Fibroblast of lung (primary cell): Measurements from ENCODE around the gene ANO1. TPM values are rescaled to one million over a fixed set of nuclear protein-coding genes. Genes with fewer than 3 reads are reported as not detected.
A peak's percentile ranks its signal among the peaks of the same experiment; 100 is the strongest.

Experiments
- DNase-seq, 2 donors: peaks; one replicate each; pipeline versions ENCODE4 v3.0.0 to v3.0.0-alpha.2; 2010; ENCODE audit warnings: low read depth in 2 of 2
- H2AFZ ChIP-seq: 2 replicates; pipeline ENCODE4 v1.5.1; 2012; ENCODE audit warnings: low read length, control low read depth, inconsistent platforms
- H3K27ac ChIP-seq: 2 replicates; pipeline ENCODE4 v1.5.1; 2011; ENCODE audit warnings: low read length, control low read depth; ENCODE audit not compliant: insufficient read depth
- H3K27me3 ChIP-seq: 2 replicates; pipeline ENCODE4 v1.5.1; 2011; ENCODE audit warnings: mild to moderate bottlenecking, low read length; ENCODE audit not compliant: control insufficient read depth, insufficient read depth
- H3K36me3 ChIP-seq: 2 replicates; pipeline ENCODE4 v1.5.1; 2011; ENCODE audit warnings: low read length; ENCODE audit not compliant: control insufficient read depth, insufficient read depth
- H3K4me1 ChIP-seq: 2 replicates; pipeline ENCODE4 v1.5.1; 2011; ENCODE audit warnings: low read length; ENCODE audit not compliant: control insufficient read depth, insufficient read depth; ENCODE audit errors: extremely low read depth
- H3K4me2 ChIP-seq: 2 replicates; pipeline ENCODE4 v1.5.1; 2011; ENCODE audit warnings: low read length, control low read depth; ENCODE audit not compliant: insufficient read depth; ENCODE audit errors: extremely low read depth
- H3K4me3 ChIP-seq, 4 experiments: fragments of 200-600 bp in 1 of 4; sonication (generic) in 1 of 4; replicated peaks in 1 of 4; 2 replicates each; pipeline ENCODE4 v1.5.1; 2011 to 2016; ENCODE audit warnings: low read length in 4 of 4, low read depth in 3 of 4, mild to moderate bottlenecking in 3 of 4, control low read depth in 2 of 4, inconsistent platforms in 1 of 4, mixed read lengths in 1 of 4; ENCODE audit not compliant: insufficient read depth in 1 of 4; ENCODE audit errors: control extremely low read depth in 1 of 4
- H3K79me2 ChIP-seq: 2 replicates; pipeline ENCODE4 v1.5.1; 2012; ENCODE audit warnings: mild to moderate bottlenecking, low read length, inconsistent platforms; ENCODE audit not compliant: control insufficient read depth, insufficient read depth
- H3K9ac ChIP-seq: 2 replicates; pipeline ENCODE4 v1.5.1; 2011; ENCODE audit warnings: mild to moderate bottlenecking, low read length, control low read depth; ENCODE audit not compliant: insufficient read depth
- H3K9me3 ChIP-seq: 2 replicates; pipeline ENCODE4 v1.5.1; 2012; ENCODE audit warnings: low read depth, low read length; ENCODE audit not compliant: control insufficient read depth, insufficient read depth
- H4K20me1 ChIP-seq: 2 replicates; pipeline ENCODE4 v1.5.1; 2011; ENCODE audit warnings: low read length; ENCODE audit not compliant: control insufficient read depth, insufficient read depth; ENCODE audit errors: extremely low read depth
- EZH2 ChIP-seq: IDR thresholded peaks from 2 replicates; pipeline ENCODE4 v1.5.1; 2012; ENCODE audit warnings: low read length, control low read depth, mild to moderate bottlenecking; ENCODE audit errors: missing control alignments
- polyA plus RNA-seq, 2 donors: library from polyadenylated mRNA; depleted of rRNA in 1 of 2; stranded (reverse) in 1 of 2; unstranded in 1 of 2; fragments of >200 nt; gene quantifications; 2 replicates each; pipeline ENCODE4 v1.2.1, GENCODE V29; 2011 to 2012; ENCODE audit warnings: missing spikeins in 1 of 2
- total RNA-seq: library from RNA; depleted of rRNA; stranded (reverse); fragments of >200 nt; gene quantifications from 2 replicates; pipeline ENCODE4 v1.2.1, GENCODE V29; 2014
- TF ChIP-seq, protein P1 (sequence below), 2 donors: IDR thresholded peaks in 1 of 2; conservative IDR thresholded peaks in 1 of 2; 1 replicate in 1 of 2; 2 replicates in 1 of 2; pipeline ENCODE4 v1.5.1; 2011 to 2012; ENCODE audit warnings: low read length in 2 of 2, control low read depth in 1 of 2, inconsistent platforms in 1 of 2, low read depth in 1 of 2, mild to moderate bottlenecking in 1 of 2

Gene ANO1
- total and polyA plus RNA-seq, 2 donors (not counting 1 experiment from before 2014, with no cell fraction given) = 0.99 to 4.1 TPM

DNA sequence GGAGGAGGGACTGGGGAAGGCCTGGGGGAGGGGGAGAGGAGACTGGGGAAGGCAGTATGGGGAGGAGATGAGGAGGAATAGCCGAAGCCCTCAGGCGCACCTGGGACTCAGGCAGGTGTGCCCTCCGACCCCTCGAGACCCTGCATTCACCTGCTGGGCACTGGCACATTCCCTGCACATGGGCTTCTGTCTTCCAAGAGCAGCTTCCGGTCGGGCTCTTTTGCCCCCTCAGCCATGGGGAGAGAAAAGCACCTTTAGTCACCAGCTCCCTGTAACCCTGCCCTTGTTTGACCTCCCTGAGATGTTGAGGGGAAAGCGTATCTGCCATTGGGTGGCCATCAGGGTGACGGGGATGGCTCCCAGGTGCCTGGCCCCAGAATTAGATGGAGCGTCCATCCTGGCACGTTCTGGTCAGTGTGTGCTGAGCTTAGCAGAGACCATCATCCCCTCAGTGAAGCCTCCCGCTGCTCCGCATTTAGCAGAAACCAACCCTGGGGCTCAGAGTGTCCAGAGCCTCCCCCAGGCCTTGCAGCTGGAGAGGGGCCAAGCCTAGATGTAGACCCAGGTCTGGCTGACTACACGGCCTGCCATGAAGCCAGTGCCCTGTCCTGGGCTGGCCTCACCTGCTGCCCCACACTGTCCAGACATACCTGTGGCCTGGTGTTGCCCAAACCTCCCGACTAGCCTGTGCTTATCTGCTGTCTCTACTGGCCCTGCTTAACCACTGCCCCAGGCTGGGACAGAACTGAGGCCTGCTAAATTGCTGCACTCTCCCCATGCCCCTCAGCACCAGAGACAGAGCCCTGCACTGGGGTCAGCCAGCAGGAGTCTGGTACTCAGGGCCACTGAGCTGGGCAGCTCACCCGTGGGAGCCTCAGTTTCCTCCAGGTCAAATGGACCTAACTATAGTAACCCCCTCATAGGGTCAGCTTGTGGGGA lies 6.2 kb downstream of the ANO1 start:
- no peak overlapping the region for H3K9ac ChIP-seq
- H3K27ac ChIP-seq = no peak overlapping the region
- H3K9me3 ChIP-seq = no peaks in the 10 kb centered on the region
- no peaks in the 10 kb centered on the region for H3K36me3 ChIP-seq
- TF ChIP-seq EZH2 = no peak
- TF ChIP-seq, protein P1, sequence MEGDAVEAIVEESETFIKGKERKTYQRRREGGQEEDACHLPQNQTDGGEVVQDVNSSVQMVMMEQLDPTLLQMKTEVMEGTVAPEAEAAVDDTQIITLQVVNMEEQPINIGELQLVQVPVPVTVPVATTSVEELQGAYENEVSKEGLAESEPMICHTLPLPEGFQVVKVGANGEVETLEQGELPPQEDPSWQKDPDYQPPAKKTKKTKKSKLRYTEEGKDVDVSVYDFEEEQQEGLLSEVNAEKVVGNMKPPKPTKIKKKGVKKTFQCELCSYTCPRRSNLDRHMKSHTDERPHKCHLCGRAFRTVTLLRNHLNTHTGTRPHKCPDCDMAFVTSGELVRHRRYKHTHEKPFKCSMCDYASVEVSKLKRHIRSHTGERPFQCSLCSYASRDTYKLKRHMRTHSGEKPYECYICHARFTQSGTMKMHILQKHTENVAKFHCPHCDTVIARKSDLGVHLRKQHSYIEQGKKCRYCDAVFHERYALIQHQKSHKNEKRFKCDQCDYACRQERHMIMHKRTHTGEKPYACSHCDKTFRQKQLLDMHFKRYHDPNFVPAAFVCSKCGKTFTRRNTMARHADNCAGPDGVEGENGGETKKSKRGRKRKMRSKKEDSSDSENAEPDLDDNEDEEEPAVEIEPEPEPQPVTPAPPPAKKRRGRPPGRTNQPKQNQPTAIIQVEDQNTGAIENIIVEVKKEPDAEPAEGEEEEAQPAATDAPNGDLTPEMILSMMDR (conservative IDR thresholded peaks at IDR 0.05 in 1 of 2, IDR thresholded peaks at IDR 0.05 in 1 of 2; ENCODE audit: low read depth in 1 of 2, low read length in 2 of 2) = no peak
- H3K4me3 ChIP-seq = no peak overlapping the region
- no peaks in the 10 kb centered on the region for H4K20me1 ChIP-seq
- H3K4me1 ChIP-seq = no peaks in the 10 kb centered on the region
- H2AFZ ChIP-seq = no peak overlapping the region
- H3K79me2 ChIP-seq = no peaks in the 10 kb centered on the region
- H3K4me2 ChIP-seq = no peak overlapping the region
- H3K27me3 ChIP-seq = peaks cover 4% of the 10 kb centered on the region
- no peak for DNase-seq

DNA sequence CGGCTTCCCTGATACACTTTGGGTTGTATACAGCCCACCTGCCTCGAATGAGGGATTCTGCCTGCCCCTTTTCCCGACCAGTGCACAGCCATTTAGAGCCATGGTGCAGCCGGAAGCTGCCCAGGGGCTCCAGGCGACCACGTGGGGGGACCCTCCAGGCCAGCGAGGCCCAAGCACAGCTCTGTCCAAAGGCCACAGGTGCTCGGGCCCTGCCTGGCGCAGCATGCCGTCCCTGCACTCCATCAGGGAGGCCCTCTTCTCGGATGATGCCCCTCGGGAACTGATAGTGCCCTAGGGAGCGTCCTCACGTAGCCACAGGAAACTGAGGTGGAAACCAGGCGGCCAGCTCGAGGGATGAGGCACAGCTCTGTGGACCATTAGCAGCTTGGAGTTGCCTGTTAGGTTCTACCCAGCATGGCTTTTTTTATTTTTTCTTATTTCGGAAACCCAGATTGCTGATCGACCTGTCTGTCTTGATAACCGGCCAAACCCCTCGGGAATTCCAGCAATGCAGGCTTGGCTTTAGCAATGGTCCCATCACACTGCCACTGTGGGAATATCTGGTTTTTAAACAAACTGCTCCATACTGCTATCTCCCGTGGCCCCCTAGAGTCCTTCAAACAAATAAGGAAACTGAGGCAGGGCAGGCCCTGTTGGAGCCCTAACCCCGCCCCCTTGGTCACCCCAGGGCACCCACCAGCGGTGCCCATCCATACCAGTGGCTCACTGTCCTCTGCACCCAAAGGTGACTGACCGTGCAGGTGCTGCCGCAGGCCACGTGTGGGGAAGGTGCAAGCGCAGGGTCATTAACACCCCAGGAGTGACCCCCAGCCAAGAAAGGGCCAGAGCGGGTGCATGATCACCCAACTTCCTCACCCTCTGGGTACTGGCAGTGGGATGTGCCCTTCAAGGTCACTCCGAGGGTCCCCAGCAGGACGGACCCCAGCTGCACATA lies 8.0 kb downstream of the ANO1 start:
- Histone ChIP-seq H3K9ac (no peak overlapping the region), H3K4me3 (no peak overlapping the region), H3K79me2 (no peaks in the 10 kb centered on the region), H3K27ac (no peak overlapping the region), H3K27me3 (no peaks in the 10 kb centered on the region), H4K20me1 (no peaks in the 10 kb centered on the region), H3K36me3 (no peaks in the 10 kb centered on the region), H3K9me3 (no peaks in the 10 kb centered on the region), H3K4me1 (no peaks in the 10 kb centered on the region), H3K4me2 (no peak overlapping the region), H2AFZ (no peak overlapping the region)
- no peak for TF ChIP-seq EZH2
- TF ChIP-seq, protein P1 (conservative IDR thresholded peaks at IDR 0.05 in 1 of 2, IDR thresholded peaks at IDR 0.05 in 1 of 2; ENCODE audit: low read depth in 1 of 2, low read length in 2 of 2) = no peak
- peak in 1 of 2 donors; percentile 26 for DNase-seq
